GM19324 (cell line): ENCODE results near the gene EWSR1.
"Not testable (repeated sequence)": the region's sequence is repeated elsewhere in the genome, so short reads cannot be mapped to it uniquely, and the experiment has no call there.

Experiments
- ATAC-seq: cut with Tn5 transposase; IDR thresholded peaks from one replicate; pipeline ENCODE4 v1.9.1; 2021; ENCODE audit warnings: mild to moderate bottlenecking, moderate library complexity; ENCODE audit not compliant: unreplicated experiment, low FRiP score

Gene EWSR1

GRCh38 chr22:29245626-29246385 lies 22.3 kb upstream of the EWSR1 start:
- no peak for ATAC-seq

DNA sequence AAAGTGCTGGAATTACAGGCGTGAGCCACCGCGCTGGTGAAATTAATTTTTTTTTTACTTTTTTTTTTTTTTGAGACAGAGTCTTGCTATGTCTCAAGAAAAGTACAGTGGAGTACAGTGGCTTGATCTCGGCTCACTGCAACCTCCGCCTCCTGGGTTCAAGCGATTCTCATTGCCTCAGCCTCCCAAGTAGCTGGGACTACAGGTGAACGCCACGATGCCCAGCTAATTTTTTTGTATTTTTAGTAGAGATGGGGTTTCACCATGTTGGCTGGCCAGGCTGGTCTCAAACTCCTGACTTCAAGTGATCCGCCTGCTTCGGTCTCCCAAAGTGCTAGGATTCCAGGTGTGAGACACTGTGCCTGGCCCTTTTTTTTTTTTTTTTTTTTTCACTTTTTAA lies 20.2 kb upstream of the EWSR1 start:
- not testable (repeated sequence) for ATAC-seq

- no peak for ATAC-seq
Observed at GRCh38 chr22:29251265-29251664, 16.8 kb upstream of the EWSR1 start.

DNA sequence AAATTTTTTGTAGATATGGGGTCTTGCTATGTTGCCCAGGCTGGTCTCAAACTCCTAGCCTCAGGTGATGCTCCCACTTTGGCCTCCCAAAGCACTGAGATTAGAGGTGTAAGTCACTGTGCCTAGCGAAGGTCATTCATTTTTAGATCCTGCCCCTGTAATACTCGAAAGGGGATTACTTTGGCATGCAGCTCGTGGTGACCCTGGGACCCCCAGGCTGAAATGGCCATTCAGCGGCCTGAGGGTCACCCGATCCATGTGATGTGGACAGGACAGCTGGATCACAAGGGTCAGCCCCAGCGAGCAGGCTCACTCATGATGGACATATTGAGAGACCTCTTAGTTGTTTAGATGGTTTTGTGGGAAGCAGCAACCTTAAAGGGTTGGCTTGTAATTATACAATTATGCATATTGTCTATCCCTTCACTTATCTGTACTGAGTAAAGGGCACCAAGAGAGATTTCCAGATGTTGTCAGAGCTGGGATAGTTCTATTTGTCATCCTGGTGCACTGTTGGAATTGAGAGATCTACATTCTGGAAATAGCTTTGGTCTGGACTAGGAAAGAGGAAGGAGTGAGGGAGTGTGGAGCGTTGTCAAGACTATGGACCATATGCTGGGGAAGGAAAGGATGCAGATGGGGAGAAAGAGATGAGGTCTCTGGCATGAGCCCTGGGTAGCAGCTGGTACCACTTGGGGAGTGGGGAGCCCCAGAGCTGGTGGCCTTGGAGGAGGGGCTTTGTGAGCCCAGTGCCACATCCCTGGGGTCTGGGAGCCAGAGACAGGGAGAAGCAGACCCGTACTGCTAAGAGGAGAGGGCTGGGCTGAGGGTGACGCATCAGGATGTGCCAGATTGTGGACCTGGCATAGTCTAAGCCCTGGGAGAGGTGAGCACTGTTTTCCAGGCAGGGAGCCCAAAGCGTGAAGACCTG lies 15.8 kb upstream of the EWSR1 start:
- no peak for ATAC-seq

GRCh38 chr22:29253561-29254285 lies 14.3 kb upstream of the EWSR1 start:
- ATAC-seq = no peak

GRCh38 chr22:29254286-29254660 lies 13.8 kb upstream of the EWSR1 start:
- no peak for ATAC-seq

GRCh38 chr22:29255064-29255621 lies 12.9 kb upstream of the EWSR1 start:
- no peak for ATAC-seq

DNA sequence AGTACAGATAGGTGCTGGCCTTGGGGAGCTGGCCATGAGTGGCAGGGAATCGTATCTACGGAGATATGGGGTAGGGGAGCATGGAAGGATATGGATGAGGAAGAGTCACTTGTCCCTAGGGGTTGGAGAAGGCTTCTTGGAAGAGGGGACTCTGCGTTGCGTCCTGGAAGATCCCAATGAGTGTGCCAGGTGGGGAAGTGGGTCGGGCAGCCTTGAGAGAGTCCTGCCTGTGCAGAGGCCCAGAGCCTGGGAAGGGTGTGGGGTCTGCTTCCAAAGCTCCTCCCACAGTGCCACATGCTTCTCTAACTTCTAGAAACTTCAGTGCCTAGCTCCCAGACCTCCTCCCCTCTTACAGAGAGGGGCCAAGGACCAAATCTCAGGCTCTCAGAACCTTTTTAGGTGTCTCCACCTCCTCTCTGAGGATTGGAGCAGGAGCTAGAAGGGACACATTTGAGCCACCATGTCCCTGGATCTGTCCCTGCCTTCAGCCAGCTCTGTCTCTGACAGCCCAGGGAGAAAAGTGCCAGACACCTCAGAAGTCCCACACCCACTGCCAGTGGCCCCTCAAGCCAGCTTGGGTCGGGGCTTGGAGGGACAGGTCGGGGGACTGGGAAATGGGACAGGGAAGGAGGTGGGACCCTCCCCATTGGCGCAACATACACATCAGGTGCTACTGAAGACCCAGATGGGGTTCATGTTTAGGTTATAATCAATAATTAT lies 11.3 kb upstream of the EWSR1 start:
- ATAC-seq = no peak

DNA sequence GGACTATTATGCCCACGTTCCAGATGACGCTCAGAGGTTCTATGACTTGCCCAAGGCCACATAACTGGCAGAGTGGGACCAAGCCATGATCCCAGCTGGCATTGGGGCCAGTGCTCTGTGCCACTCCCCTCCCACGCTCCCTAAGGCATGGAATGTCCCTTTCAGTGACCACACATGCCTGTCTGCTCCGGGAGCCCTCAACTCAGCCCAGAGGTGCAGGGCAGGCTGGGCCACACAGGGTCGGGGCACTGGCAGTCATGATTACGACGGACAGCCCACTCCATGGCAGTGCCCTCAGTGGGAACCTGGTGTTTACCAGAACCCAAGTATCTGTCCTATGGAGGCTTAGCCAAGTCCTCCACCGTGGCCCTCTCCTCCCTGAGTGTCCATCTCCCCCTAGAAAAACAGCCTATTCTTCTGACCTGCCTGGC lies 10.3 kb upstream of the EWSR1 start:
- no peak for ATAC-seq

DNA sequence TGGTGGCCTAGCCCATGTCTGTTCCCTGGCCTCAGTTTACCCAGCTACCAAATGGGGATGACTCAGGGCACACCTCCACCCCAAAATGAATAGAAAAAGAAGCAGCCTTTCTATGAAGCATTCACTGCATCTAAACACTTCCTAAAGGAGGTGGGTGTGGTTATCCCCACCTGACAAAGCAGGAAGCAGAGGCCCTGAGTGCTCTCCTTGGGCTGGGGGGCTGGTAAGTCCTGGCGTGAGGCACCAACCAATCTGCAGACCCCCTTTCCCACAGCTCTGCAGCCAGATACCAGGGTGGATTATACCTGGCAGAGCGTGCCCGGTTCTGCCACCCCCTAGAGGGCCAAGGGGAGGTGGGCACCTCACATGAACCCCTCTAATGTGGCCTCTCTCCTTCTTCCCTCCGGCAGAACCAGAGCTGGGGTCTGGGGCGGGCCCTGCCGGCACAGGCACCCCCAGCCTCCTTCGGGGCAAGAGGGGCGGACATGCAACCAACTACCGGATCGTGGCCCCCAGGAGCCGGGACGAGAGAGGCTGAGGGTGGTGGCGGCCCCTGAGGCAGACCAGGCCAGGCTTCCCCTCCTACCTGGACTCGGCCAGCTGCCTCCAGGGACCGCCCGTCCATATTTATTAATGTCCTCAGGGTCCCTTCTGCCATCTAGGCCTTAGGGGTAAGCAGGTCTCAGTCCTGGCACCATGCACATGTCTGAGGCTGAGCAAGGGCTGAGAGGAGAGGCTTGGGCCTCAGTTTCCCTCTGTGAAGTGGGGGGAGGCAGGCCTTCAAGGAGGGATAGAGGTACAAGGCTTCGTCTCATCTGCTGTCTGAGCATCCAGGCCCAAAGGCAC lies 9.4 kb upstream of the EWSR1 start:
- ATAC-seq = no peak

- ATAC-seq = no peak
Observed at GRCh38 chr22:29259253-29259899, 8.7 kb upstream of the EWSR1 start.

- ATAC-seq = no peak
Observed at GRCh38 chr22:29260031-29260560, 8.0 kb upstream of the EWSR1 start.

DNA sequence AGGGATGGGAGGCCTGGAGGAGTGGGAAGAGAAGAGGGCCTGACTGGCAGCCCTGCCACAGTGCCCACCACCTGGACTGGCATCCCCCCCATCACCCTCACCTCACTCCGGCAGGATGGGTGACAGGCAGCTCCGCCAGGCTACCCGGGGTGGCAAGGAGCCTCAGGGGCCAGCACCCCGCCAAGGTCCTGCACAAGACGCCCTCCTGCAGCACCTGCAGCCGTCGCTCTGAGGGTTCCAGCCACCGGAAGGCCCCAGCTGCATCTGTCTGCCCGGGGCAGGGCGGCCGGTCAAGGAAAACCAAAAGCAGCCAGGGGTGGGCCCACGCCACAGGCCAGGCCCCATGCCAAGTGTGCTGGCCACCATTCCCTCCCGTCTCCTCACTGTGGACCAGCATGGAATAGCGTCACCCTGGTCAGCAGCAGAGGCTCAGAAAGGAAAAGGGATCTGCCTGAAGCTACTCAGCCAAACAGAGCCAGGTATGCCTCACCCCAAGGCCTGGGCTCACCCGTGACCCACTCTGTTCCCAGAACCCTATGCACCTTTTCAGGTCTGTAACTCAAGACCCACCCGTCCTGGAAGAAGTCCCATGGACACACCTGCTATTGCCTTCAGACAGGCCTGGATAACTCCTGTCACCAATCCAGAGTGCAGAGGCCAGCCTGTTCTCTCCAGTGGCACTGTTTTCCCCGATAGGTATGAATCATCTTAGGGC lies 7.3 kb upstream of the EWSR1 start:
- ATAC-seq = no peak

DNA sequence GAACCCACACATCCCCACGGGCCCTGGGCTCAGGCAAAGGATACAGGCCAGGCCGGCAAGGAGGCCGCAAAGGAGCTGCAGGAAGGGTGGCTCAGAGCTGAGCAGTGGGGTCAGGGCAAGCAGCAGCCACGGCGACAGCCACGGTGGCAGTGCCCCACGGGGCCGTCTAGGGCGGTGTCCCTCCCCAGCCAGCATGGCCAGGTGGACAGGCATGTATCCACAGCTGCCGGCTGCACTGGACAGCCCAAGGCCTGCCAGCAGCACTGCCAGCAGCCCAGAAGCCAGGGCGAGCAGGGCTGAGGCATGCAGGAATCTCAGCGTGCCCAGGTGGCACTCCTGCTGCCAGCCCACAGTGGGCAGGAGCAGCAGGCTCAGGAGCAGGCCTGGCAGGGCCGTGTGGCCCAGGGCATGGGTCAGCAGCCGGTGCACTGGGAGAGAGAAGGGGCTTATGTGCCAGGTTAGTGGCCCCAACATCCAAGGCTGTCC lies 4.2 kb upstream of the EWSR1 start:
- ATAC-seq = no peak

DNA sequence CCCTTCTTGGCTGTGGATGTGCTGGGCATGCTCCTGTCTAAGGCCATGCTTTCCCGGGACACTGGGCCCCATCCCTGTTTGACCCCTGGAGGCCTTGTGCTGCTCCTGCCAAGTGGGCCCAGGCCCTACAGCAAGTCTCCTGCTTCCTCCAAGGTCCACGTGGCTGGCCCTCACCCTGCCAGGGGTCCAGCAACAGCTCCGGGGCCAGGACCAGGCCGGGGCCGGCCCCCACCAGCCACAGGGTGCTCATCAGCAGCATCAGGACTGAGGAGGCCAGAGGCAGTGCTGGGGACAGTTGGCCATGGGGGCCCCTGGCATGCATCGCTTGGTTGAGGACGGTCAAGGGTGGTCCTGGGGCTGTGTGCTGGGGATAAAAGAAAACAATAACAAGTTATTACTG lies 2.8 kb upstream of the EWSR1 start:
- ATAC-seq = no peak

DNA sequence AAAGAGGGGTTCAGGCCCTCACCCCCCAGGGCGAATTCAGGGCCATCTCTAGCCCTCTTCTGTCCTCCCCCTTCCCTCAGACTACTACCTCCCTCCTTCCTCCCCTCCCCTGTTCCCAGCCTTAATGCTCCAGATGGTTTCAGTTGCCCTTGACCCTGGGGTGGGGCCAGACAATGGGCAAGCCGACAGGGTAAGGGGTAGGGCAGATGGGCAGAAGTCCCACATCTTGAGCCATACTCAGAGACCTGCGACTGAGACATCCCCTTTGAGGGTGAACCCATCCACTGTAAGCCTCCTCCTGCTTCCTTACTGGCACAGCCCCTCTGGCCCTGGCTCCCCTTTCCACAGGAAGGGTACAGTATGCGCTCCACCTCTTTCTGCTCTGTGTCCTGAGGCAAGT lies 2.1 kb upstream of the EWSR1 start:
- no peak for ATAC-seq

DNA sequence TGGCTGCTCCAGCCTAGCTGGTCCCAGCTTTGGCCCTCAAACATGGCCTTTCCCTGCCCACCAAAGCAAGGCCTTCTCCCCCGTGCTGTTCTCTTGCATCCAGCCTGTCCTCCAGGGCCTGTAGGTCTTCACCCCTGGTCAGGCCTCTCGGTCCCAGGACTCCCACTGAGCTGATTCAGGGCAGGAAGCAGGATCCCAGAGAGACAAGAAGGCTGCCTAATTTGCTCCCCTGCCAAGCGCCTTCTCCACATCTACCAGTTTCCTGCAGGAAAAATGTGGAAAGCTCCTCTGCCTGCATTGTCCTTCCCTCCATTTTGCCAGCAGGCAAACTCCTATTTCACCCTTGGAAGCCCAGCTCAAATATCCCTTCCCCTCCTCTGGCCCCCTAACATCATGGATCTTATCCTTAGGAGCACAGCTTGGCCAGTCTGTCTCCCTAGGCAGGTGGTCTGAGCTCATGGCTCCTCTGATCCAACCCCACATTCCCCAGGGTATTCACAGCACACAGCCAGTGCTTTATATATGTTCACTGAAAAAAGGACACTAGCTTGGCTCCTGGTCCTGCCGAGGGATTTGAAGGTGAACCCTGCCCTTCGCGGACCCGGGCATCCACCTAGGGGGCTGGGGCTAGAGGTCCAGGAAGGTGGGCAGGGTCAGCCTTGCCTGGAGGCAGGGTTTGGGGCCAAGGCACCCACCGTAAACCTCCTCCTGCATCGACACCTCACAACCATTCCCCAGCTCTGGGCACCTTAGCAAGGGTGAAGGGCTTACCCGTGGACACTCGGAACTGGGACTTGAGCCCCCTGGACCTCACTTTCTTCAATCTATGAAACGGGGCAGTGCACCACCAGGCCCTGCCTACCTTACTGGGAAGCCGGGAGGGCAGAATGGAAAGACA lies 1.3 kb upstream of the EWSR1 start:
- no peak for ATAC-seq
